ENCODE results near the gene TUBA1C.
A peak's percentile ranks its signal among the peaks of the same experiment; 100 is the strongest.
"Not testable (repeated sequence)": the region's sequence is repeated elsewhere in the genome, so short reads cannot be mapped to it uniquely, and the experiment has no call there.

Gene TUBA1C

DNA sequence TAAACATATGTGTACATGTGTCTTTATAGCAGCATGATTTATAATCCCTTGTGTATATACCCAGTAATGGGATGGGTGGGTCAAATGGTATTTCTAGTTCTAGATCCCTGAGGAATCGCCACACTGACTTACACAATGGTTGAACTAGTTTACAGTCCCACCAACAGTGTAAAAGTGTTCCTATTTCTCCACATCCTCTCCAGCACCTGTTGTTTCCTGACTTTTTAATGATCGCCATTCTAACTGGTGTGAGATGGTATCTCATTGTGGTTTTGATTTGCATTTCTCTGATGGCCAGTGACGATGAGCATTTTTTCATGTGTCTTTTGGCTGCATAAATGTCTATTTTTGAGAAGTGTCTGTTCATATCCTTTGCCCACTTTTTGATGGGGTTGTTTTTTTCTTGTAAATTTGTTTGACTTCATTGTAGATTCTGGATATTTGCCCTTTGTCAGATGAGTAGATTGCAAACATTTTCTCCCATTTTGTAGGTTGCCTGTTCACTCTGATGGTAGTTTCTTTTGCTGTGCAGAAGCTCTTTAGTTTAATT, 45.6 kb downstream of the TUBA1C start:
- not testable (repeated sequence) for DNase-seq (ENCODE audit: low spot score)

DNA sequence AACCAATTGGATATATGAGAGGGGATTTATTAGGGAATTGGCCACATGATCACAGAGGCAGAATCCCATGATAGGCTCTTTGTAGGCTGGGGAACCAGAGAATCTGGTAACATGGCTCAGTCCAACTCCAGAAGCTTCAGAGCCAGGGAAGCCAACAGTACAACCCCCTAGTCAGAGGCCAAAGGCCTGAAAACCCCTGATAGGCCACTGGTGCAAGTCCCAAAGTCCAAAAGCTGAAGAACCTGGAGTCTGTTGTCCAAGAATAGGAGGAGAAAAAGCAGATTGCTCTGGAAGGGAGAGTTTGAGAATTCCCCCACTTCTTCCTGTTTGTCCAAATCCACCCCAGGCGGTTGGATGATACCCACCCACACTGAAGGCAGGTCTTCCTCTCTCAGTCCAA, 49.9 kb downstream of the TUBA1C start:
- no peak for DNase-seq (ENCODE audit: low spot score)

DNA sequence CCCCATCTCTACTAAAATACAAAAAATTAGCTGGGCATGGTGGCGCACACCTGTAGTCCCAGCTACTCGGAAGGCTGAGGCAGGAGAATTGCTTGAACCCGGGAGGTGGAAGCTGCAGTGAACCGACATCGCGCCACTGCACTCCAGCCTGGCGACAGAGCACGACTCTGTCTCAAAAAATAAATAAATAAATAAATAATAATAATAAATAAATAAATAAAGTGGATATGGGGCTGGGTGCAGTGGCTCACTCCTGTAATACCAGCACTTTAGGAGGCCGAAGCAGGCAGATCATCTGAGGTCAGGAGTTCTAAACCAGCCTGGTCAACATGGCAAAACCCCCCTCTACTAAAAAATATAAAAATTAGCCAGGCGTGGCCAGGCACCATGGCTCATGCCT, 52.2 kb downstream of the TUBA1C start:
- DNase-seq (ENCODE audit: low spot score), result not testable (repeated sequence)

DNA sequence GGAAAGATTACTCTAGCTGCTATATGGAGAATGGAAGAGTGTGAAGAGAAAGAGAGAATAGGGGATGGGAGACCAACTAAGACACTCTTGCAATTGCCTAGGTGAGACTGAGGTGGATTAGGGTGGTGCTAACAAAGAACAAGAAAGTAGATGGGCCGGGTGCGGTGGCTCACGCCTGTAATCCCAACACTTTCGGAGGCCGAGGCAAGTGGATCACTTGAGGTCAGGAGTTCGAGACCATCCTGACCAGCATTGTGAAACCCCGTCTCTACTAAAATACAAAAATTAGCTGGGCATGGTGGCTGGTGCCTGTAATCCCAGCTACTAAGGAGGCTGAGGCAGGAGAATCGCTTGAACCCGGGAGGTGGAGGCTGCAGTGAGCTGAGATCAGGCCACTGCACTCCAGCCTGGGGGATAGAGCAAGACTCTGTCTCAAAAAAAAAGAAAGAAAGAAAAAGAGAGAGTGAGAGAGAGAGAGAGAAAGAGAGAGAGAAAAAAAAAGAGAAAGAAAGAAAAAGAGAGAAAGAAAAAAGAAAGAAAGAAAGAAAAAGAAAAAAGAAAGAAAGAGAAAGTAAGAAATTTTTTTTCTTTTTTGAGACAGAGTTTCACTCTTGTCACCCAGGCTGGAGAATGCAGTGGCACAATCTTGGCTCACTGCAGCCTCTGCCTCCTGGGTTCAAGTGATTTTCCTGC, 55.7 kb downstream of the TUBA1C start:
- DNase-seq (ENCODE audit: low spot score), result not testable (repeated sequence)

DNA sequence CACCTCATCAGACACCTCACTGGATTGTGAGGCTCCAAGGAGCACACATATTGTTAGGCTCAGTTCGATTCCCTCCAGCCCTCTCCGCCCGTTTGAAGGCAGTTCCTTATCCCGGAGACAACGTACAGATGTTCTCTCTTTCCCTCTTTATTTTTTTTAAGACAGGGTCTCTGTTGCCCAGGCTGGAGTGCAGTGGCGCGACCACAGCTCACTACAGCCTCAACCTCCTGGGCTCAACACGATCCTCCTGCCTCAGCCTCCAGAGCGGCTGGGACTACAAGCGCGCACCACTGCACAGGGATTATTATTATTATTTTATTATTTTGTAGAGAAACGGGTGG, 57.5 kb downstream of the TUBA1C start:
- DNase-seq (ENCODE audit: low spot score), result no peak

DNA sequence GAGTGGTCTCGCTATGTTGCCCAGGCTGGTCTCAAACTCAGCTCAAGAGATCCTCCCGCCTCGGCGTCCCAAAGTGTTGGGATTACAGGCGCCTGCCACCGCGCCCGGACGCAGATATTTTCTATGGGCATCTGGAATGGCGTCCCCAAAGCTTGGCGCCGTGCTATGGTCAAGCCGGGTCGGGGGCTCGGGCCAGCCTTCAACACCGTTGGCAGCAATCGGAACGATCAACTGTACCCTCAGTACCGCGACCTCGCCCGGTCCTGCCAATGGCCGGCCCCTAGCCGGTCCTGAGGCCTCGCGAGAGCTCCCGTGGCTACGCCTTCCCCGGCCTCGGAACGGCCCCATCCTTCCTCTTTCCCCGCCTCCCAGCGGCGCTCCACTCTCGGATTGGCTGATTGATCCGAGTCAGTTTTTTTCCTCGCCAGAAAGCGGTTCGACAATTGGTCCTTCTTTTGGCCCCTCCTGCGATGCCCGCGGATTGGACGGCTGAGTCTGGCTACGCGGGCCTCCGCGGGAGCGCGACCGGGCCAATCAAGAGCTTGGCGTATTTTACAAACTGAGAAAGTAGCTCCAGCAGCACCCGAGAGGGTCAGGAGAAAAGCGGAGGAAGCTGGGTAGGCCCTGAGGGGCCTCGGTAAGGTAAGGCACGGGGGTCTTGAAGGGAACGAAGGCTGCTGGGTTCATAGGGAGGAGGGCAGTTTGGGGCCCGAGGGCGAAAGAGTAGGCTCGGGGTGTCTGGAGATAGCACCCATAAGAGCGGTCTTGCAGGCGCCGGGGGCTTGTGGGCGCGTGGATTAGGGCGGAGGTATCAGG, 58.0 kb downstream of the TUBA1C start, which contains the start of gene TROAP:
Gene TROAP, plus strand, starts transcription at position 548 of the 816 bp plus-strand sequence. CDS start 354 bp downstream, outside the sequence.
- DNase-seq (ENCODE audit: low spot score), result peak; percentile 99

DNA sequence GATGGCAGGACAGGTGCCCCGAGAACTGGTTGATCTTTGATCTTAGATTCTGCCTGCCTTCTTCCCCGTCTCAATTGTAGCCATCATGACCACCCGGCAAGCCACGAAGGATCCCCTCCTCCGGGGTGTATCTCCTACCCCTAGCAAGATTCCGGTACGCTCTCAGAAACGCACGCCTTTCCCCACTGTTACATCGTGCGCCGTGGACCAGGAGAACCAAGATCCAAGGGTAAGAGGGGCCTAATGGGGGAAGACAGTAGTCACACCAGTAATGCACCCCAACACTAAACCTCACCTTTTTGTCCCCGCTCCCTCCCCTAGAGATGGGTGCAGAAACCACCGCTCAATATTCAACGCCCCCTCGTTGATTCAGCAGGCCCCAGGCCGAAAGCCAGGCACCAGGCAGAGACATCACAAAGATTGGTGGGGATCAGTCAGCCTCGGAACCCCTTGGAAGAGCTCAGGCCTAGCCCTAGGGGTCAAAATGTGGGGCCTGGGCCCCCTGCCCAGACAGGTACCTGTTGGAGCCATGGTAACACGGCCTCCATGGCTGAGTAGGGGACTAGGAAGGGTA, 58.7 kb downstream of the TUBA1C start:
- DNase-seq (ENCODE audit: low spot score), result no peak
